ENCODE results near the gene MTA1.

DNA sequence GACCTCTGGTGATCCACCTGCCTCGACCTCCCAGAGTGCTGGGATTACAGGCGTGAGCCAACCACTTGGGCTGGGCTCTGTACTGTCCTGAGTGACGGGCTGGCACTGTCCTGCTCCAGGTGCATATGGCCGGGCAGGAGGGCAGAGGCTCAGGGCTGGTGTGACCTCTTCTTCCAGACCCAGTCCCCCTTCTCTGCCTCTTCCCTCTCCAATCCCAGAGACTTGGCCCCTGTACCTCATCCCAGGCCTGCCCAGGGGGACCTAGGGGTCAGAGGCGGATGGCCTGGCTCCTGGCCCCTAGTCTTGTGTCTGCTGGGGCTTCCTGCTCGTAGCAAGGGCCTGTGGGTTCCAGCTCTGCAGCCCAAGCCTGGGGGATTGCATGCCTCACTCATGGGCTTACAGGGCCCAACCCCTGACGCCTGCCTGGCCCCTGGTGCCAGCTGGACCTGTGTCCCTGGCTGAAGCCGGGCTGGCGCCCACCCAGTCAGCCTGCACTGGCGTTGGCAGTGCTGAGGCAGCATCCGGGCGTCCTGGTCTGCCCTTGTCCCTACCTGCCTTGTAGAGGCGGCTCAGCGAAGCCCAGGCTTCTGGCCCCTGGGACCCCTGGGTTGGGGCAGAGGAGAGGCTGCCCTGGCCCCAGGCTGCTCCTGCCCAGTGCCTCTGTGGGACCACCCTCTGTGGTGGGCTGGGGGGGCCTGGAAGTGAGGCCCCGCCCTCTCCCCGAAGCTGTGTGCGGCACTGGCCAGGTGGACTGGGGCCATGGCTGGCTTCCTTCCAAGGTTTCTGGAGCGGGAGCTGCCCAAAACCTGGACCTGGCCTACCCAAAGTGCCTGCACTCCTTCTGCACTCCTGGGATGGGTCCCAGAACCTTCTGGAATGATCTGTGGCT, 75.7 kb downstream of the MTA1 start:
- TF ChIP-seq EZH2 (IDR thresholded peaks at IDR 0.05; ENCODE audit: insufficient read depth, poor library complexity, severe bottlenecking) (no peak), EZH2phosphoT487 (IDR thresholded peaks at IDR 0.05; ENCODE audit: insufficient read depth, low read depth) (no peak)
